ENCODE measurements around the gene EEF1B2. TPM values are rescaled to one million over a fixed set of nuclear protein-coding genes. Genes with fewer than 3 reads are reported as not detected.

Gene EEF1B2
- total RNA-seq, 1 experiment from 2014 or later: 611 TPM

DNA sequence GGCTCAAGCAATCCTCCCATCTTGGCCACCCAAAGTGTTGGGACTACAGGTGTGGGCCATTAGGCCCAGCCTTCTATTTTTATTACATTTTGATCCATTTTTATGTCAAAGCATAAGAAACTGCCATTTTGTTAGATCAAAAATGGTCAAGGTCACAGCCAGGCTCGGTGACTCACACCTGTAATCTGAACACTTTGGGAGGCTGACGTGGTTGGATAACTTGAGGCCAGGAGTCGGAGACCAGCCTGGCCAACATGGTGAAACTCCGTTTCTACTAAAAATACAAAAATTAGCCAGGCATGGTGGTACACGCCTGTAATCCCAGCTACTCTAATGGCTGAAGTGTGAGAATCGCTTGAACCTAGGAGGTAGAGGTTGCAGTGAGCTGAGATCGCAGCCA, 49.2 kb downstream of the EEF1B2 start:
- Mint-ChIP-seq H3K27me3 (ENCODE audit: low read depth) (no peaks in the 10 kb centered on the region), H3K9me3 (no peaks in the 10 kb centered on the region), H3K36me3 (no peaks in the 10 kb centered on the region), H3K4me1 (peaks cover 31% of the 10 kb centered on the region), H3K4me3 (no peak overlapping the region), H3K27ac (no peak overlapping the region)
- DNase-seq (ENCODE audit: low spot score): no peak
- ChIA-PET CTCF (no interaction called here), POLR2A (no interaction called here)
- no peak for ATAC-seq
- TF ChIP-seq ZNF138 (CRISPR knock-in tag; conservative IDR thresholded peaks at IDR 0.05) (no peak), MYBL2 (CRISPR knock-in tag; IDR thresholded peaks at IDR 0.05) (no peak), ZNF219 (CRISPR knock-in tag; IDR thresholded peaks at IDR 0.05; ENCODE audit: borderline replicate concordance) (no peak), CREM (CRISPR knock-in tag; IDR thresholded peaks at IDR 0.05) (no peak), E2F4 (CRISPR knock-in tag; IDR thresholded peaks at IDR 0.05; ENCODE audit: borderline replicate concordance, low read depth) (no peak), ZBTB21 (CRISPR knock-in tag; IDR thresholded peaks at IDR 0.05; ENCODE audit: borderline replicate concordance) (no peak), ESRRA (CRISPR knock-in tag; IDR thresholded peaks at IDR 0.05; ENCODE audit: borderline replicate concordance) (no peak), AFF4 (CRISPR knock-in tag; IDR thresholded peaks at IDR 0.05; ENCODE audit: borderline replicate concordance) (no peak), JUN (CRISPR knock-in tag; IDR thresholded peaks at IDR 0.05) (no peak), ATF6 (CRISPR knock-in tag; IDR thresholded peaks at IDR 0.05) (no peak)
- TF ChIP-seq, protein P1, sequence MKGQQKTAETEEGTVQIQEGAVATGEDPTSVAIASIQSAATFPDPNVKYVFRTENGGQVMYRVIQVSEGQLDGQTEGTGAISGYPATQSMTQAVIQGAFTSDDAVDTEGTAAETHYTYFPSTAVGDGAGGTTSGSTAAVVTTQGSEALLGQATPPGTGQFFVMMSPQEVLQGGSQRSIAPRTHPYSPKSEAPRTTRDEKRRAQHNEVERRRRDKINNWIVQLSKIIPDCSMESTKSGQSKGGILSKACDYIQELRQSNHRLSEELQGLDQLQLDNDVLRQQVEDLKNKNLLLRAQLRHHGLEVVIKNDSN (CRISPR knock-in tag; IDR thresholded peaks at IDR 0.05): no peak
- TF ChIP-seq, protein P2, sequence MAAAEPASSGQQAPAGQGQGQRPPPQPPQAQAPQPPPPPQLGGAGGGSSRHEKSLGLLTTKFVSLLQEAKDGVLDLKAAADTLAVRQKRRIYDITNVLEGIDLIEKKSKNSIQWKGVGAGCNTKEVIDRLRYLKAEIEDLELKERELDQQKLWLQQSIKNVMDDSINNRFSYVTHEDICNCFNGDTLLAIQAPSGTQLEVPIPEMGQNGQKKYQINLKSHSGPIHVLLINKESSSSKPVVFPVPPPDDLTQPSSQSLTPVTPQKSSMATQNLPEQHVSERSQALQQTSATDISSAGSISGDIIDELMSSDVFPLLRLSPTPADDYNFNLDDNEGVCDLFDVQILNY (CRISPR knock-in tag; IDR thresholded peaks at IDR 0.05): no peak
- TF ChIP-seq, protein P3, sequence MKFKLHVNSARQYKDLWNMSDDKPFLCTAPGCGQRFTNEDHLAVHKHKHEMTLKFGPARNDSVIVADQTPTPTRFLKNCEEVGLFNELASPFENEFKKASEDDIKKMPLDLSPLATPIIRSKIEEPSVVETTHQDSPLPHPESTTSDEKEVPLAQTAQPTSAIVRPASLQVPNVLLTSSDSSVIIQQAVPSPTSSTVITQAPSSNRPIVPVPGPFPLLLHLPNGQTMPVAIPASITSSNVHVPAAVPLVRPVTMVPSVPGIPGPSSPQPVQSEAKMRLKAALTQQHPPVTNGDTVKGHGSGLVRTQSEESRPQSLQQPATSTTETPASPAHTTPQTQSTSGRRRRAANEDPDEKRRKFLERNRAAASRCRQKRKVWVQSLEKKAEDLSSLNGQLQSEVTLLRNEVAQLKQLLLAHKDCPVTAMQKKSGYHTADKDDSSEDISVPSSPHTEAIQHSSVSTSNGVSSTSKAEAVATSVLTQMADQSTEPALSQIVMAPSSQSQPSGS (CRISPR knock-in tag; IDR thresholded peaks at IDR 0.05; ENCODE audit: borderline replicate concordance, low read depth): no peak
- TF ChIP-seq, protein P4, sequence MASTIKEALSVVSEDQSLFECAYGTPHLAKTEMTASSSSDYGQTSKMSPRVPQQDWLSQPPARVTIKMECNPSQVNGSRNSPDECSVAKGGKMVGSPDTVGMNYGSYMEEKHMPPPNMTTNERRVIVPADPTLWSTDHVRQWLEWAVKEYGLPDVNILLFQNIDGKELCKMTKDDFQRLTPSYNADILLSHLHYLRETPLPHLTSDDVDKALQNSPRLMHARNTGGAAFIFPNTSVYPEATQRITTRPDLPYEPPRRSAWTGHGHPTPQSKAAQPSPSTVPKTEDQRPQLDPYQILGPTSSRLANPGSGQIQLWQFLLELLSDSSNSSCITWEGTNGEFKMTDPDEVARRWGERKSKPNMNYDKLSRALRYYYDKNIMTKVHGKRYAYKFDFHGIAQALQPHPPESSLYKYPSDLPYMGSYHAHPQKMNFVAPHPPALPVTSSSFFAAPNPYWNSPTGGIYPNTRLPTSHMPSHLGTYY (CRISPR knock-in tag; IDR thresholded peaks at IDR 0.05): no peak
- TF ChIP-seq, protein P5, sequence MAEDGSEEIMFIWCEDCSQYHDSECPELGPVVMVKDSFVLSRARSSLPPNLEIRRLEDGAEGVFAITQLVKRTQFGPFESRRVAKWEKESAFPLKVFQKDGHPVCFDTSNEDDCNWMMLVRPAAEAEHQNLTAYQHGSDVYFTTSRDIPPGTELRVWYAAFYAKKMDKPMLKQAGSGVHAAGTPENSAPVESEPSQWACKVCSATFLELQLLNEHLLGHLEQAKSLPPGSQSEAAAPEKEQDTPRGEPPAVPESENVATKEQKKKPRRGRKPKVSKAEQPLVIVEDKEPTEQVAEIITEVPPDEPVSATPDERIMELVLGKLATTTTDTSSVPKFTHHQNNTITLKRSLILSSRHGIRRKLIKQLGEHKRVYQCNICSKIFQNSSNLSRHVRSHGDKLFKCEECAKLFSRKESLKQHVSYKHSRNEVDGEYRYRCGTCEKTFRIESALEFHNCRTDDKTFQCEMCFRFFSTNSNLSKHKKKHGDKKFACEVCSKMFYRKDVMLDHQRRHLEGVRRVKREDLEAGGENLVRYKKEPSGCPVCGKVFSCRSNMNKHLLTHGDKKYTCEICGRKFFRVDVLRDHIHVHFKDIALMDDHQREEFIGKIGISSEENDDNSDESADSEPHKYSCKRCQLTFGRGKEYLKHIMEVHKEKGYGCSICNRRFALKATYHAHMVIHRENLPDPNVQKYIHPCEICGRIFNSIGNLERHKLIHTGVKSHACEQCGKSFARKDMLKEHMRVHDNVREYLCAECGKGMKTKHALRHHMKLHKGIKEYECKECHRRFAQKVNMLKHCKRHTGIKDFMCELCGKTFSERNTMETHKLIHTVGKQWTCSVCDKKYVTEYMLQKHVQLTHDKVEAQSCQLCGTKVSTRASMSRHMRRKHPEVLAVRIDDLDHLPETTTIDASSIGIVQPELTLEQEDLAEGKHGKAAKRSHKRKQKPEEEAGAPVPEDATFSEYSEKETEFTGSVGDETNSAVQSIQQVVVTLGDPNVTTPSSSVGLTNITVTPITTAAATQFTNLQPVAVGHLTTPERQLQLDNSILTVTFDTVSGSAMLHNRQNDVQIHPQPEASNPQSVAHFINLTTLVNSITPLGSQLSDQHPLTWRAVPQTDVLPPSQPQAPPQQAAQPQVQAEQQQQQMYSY (CRISPR knock-in tag; IDR thresholded peaks at IDR 0.05): no peak
- TF ChIP-seq, protein P6, sequence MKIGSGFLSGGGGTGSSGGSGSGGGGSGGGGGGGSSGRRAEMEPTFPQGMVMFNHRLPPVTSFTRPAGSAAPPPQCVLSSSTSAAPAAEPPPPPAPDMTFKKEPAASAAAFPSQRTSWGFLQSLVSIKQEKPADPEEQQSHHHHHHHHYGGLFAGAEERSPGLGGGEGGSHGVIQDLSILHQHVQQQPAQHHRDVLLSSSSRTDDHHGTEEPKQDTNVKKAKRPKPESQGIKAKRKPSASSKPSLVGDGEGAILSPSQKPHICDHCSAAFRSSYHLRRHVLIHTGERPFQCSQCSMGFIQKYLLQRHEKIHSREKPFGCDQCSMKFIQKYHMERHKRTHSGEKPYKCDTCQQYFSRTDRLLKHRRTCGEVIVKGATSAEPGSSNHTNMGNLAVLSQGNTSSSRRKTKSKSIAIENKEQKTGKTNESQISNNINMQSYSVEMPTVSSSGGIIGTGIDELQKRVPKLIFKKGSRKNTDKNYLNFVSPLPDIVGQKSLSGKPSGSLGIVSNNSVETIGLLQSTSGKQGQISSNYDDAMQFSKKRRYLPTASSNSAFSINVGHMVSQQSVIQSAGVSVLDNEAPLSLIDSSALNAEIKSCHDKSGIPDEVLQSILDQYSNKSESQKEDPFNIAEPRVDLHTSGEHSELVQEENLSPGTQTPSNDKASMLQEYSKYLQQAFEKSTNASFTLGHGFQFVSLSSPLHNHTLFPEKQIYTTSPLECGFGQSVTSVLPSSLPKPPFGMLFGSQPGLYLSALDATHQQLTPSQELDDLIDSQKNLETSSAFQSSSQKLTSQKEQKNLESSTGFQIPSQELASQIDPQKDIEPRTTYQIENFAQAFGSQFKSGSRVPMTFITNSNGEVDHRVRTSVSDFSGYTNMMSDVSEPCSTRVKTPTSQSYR (CRISPR knock-in tag; IDR thresholded peaks at IDR 0.05): no peak

All from WTC11 (cell line).